Stimulated activated CD4-positive, alpha-beta T cell treated with anti-CD3 and anti-CD28 coated beads, Interleukin-1b, Interleukin-23, amount 100 ng/mL, for 4 hours (primary cell): ENCODE results near the gene NRXN3.

Source experiments
- DNase-seq, 2 donors: peaks; one replicate each; pipeline ENCODE4 v3.0.0-alpha.2; 2020; ENCODE audit warnings: low read depth in 2 of 2

The NRXN3 gene

GRCh38 chr14:79613625-79614024 is 1443.5 kb downstream of the NRXN3 start:
- no peak for DNase-seq

GRCh38 chr14:79614448-79614847 is 1444.3 kb downstream of the NRXN3 start:
- DNase-seq, result no peak

GRCh38 chr14:79627058-79627457 is 1456.9 kb downstream of the NRXN3 start:
- no peak for DNase-seq

DNA sequence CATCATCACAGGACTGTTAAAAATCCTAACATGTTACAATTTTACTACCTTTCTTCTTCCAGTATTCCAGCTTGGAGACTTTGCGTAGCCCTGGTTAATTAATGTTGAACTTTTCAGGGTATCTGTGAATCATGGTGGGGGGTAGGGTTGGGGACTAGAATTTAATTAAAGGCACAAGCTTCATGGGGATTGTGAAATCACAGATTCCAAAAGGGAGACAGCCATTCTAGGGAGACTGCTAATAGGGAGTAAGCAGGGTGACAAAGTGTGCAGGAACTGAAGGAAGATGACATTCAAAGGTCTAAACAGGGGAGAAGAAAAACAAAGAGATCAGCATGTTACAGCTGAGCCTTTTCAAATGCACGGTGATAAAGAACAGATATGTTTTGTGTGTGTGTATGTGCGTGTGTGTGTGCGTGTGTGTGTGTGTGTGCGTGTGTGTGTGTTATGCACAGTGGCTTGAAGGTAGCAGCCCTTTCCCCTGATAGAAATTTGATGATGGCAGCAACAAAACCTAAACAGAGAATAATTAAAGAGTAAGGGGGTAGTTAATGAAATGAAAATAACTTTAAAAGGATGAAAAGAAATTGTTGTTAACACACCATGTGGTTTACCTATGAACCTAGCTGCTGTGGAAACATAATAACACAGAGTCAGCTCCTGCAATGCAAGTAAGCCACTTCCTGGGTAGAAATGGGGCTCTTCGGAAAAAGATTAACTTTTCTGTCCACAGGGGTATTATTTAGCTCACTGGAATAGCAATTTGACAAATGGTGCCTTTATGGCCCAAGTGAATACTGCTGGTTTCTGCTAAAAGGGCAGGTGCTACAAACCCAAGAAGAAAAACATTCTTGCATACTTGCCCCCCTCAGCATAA is 1459.5 kb downstream of the NRXN3 start:
- DNase-seq, result no peak

GRCh38 chr14:79630288-79630960 is 1460.3 kb downstream of the NRXN3 start:
- no peak for DNase-seq

DNA sequence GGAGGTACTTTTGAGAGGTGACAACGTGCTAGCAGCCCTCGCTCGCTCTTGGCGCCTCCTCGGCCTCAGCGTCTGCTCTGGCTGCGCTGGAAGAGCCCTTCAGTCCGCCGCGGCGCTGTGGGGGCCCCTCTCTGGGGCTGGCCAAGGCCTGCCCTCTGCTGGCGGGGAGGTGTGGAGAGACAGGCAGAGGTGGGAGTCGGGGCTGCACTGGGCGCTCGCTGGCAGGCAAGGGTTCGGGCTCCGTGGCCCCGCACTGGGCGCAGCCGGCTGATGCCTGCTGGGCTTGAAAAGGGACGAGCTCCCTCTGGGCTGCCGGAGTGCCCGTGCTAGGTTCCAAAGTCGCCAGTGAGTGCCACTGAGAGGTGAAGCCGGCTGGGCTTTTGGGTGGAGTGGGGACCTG is 1461.1 kb downstream of the NRXN3 start:
- DNase-seq, result no peak

- DNase-seq, result no peak
Observed at GRCh38 chr14:79638672-79639266, 1468.6 kb downstream of the NRXN3 start.

- no peak for DNase-seq
Observed at GRCh38 chr14:79639613-79640012, 1469.4 kb downstream of the NRXN3 start.

DNA sequence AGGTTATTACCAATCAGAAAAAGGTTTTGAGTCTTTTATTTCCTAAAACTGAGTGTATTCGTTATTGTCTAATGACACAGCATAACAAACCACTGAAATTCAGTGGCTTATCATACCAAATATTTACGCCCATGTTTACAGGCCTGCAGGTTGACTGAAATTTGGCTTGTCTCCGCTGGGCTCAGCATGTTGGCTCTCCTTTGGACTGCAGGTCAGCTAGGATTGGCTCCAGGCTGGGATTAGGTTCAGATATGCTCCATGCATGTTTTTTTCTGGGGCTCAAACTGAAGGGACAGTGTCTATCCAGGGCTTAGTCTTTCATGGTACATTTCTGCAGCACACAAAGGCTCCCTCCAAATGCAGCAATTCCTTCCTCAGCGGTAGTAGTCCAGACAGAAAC is 1471.2 kb downstream of the NRXN3 start:
- no peak for DNase-seq

DNA sequence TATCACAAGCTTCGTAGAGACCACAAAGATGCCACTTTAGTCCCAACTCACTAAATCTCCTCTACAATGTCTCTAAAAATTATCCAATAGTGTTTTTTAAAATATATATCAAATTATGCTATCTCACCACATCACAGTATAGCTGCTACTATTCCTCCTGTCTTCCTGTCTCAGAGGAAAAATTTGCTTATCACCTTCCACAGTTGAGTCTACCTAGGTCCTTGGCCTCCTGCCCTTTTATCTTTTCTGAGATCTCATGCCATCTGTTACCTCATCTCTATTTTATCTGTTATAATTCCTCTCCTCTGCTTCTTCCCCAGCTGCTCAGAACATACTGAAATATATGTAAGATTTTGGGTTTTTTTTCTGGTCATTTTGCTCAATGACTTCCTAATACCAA is 1473.0 kb downstream of the NRXN3 start:
- no peak for DNase-seq

DNA sequence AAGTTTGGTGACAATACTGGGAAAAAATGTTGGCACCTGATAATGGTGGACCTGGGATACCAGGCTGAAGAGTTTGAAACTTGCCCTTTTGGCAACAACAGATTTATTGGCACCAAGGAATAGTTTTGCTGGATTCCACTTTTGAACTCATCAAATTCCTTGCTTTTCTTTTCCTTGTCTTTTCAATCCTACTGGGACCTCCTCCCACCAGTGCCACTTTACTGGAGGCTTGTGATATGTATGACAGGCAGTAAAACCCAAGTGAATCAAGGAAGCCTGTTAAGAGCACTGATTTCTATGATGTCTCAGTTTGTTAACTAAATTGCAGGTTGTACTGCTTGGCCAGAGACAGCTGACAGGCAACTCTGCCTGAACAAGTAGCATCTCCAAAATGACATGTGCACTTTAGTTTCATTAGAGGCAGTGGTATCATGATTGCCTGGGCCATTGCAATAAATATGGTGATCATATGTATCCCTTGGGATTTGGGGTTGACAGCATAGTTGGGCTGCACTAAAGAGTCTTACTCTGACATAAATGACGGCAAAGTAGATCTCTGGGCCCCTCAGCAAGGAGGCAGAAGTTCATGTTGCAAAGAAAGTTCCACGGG is 1475.7 kb downstream of the NRXN3 start:
- no peak for DNase-seq

DNA sequence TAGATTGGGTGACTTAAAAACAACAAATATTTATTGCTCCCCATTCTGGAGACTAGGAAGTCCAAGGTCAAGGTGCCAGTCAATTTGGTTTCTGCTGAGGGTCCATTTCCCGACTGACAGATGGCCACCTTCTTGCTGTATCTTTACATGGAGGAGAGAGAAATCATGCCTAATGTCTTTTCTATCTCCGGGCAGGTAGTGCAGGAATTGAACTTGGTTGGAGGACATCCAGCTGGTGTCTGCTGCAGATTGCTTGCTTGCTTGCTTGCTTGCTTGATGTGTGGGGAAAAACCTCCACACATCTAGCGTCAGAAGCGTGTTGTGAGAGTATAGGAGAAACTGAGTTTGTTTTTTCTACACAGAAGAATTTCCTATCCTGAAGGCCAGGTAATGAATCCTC is 1479.7 kb downstream of the NRXN3 start:
- no peak for DNase-seq

- no peak for DNase-seq
Observed at GRCh38 chr14:79652513-79653307, 1482.5 kb downstream of the NRXN3 start.

DNA sequence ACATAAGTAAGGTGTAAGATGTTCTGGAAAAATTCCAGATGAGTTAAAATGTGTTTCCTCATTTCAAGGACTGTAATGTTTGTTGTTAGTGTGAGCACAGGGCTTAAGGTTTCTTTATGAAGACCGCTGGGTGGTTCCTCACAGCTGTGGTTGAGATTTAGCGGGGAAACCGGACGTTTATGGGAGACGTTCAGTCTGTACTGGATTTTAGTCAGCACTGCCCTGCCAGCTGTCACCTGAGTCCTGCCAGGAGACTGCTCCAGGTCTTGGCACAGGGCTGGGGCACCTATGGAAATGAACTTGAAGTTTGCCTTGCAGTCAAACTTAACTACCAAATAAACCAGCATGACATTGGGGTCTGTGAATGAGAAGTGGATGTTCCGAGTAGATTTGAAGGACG is 1485.9 kb downstream of the NRXN3 start:
- DNase-seq, result no peak

DNA sequence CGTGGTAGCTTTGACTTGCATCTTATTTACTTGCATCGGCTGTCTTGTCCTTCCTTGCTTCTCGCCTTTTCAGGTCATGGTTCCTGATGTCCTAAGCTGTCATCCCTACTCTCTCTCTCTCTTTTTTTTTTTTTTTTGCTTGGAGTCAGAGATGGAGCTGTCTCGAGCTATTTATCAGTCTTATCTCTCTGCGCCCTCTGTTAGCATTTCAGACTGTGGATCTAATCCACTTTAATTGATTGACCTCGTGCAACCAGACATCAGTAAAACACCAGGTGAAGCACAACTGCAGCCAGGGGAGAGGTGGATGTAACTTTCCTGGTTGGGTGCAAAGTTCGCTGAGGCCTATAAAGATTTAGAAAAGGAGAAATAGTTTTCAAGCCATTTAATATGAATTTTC is 1486.3 kb downstream of the NRXN3 start:
- DNase-seq, result no peak

- DNase-seq, result no peak
Observed at GRCh38 chr14:79658221-79658620, 1488.0 kb downstream of the NRXN3 start.

- no peak for DNase-seq
Observed at GRCh38 chr14:79658769-79659168, 1488.6 kb downstream of the NRXN3 start.

GRCh38 chr14:79660053-79660939 is 1490.1 kb downstream of the NRXN3 start:
- no peak for DNase-seq

DNA sequence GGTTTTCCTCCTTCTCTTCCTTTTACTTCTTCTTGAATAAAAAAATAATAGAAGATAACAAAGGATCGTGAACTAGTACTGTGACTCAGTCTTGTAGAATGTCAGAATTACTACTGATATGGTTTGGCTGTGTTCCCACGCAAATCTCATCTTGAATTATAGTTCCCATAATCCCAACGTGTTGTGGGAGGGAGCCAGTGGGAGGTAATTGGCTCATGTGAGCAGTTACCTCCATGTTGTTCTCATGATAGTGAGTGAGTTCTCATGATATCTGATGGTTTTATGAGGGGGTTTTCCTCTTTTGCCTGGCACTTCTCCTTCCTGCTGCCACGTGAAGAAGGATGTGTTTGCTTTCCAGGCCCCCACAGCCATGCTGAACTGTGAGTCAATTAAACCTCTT is 1491.6 kb downstream of the NRXN3 start:
- no peak for DNase-seq

- no peak for DNase-seq
Observed at GRCh38 chr14:79663453-79663852, 1493.3 kb downstream of the NRXN3 start.

GRCh38 chr14:79665556-79665955 is 1495.4 kb downstream of the NRXN3 start:
- DNase-seq, result no peak
